K562 (cell line): ENCODE data around the gene CYP2D6. TPM values are rescaled to one million over a fixed set of nuclear protein-coding genes. Genes with fewer than 3 reads are reported as not detected.

Experiments used
- ATAC-seq: fragments of 200-7000 bp; cut with Tn5 transposase; 3 replicates; pipeline ENCODE4 v1.9.1; 2020; ENCODE audit warnings: moderate library complexity
- BruUV-seq: library from RNA; stranded (reverse); fragments of 400-500 nt; replicated peaks from 2 replicates; lab custom pipeline; 2021; lab: Mats Ljungman, UMichigan
- CTCF ChIA-PET: fragments of 300-600 bp; formaldehyde crosslinking; extraction: SDS; loops from one replicate; lab custom pipeline; 2021; ENCODE audit warnings: low intra/inter-chr PET ratio; lab: Yijun Ruan, JAX
- POLR2A ChIA-PET: fragments of 300-600, 350-650 bp; sonication (Branson Sonifier 250); formaldehyde crosslinking; extraction: SDS; loops from one replicate; lab custom pipeline; 2021; ENCODE audit warnings: antibody characterized with exemption, inconsistent platforms; lab: Yijun Ruan, JAX
- DNase-seq, 4 experiments: peaks; one replicate each; pipeline versions ENCODE4 v3.0.0 to v3.0.0-alpha.2; 2011 to 2018; ENCODE audit warnings: low spot score in 3 of 4, mixed read lengths in 3 of 4; ENCODE audit errors: extremely low read depth in 1 of 4
- FAIRE-seq: peaks from 2 replicates; lab custom pipeline; 2011; peaks lifted over from hg19 to GRCh38; lab: Jason Lieb, UNC
- H2AFZ ChIP-seq: 2 replicates; pipeline ENCODE4 v1.6.0; 2011; ENCODE audit warnings: low read depth, low read length, control low read depth, inconsistent platforms
- H3K27ac ChIP-seq: fragments of 200-600 bp; 3 replicates; pipeline ENCODE4 v1.8.0; 2011; ENCODE audit warnings: low read depth, mild to moderate bottlenecking, control low read depth, inconsistent platforms, low read length, moderate library complexity, mixed read lengths; ENCODE audit errors: extremely low read depth
- H3K27me3 ChIP-seq, 2 experiments: fragments of 300-600 bp in 1 of 2; 2 replicates in 1 of 2; 3 replicates in 1 of 2; pipeline versions ENCODE4 v1.6.0 to v1.8.0; 2011; ENCODE audit warnings: inconsistent platforms in 2 of 2, low read length in 2 of 2, mild to moderate bottlenecking in 1 of 2, mixed read lengths in 1 of 2, moderate library complexity in 1 of 2; ENCODE audit not compliant: control insufficient read depth in 2 of 2, insufficient read depth in 2 of 2
- H3K36me3 ChIP-seq: fragments of 300-600 bp; 3 replicates; pipeline ENCODE4 v1.8.0; 2011; ENCODE audit warnings: mild to moderate bottlenecking, low read length, inconsistent platforms; ENCODE audit not compliant: control insufficient read depth, insufficient read depth
- H3K4me1 ChIP-seq, 2 experiments: fragments of 200-600 bp in 1 of 2; replicated peaks in 1 of 2; 2 replicates in 1 of 2; 3 replicates in 1 of 2; pipeline versions ENCODE4 v1.5.1 to v1.8.0; 2011; ENCODE audit warnings: inconsistent platforms in 2 of 2, low read length in 2 of 2, mild to moderate bottlenecking in 1 of 2, mixed read lengths in 1 of 2, moderate library complexity in 1 of 2; ENCODE audit not compliant: control insufficient read depth in 2 of 2, insufficient read depth in 2 of 2
- H3K4me2 ChIP-seq: 2 replicates; pipeline ENCODE4 v1.6.1; 2011; ENCODE audit warnings: low read length, control low read depth, inconsistent platforms, mixed read lengths; ENCODE audit not compliant: insufficient read depth
- H3K4me3 ChIP-seq: fragments of 200-600 bp; sonication (generic), shearing (Covaris generic); 2 replicates; pipeline ENCODE4 v1.5.1; 2016; ENCODE audit warnings: control low read depth, inconsistent platforms
- H3K79me2 ChIP-seq: fragments of 200-600 bp; 3 replicates; pipeline ENCODE4 v1.8.0; 2011; ENCODE audit warnings: low read length, inconsistent platforms; ENCODE audit not compliant: control insufficient read depth, insufficient read depth
- H3K9ac ChIP-seq, 2 experiments: 2 replicates each; pipeline versions ENCODE4 v1.6.0 to v1.6.1; 2011; ENCODE audit warnings: low read depth in 2 of 2, low read length in 2 of 2, control low read depth in 1 of 2, inconsistent platforms in 1 of 2, mild to moderate bottlenecking in 1 of 2, mixed read lengths in 1 of 2; ENCODE audit not compliant: insufficient read depth in 1 of 2
- H3K9me1 ChIP-seq: one replicate; pipeline ENCODE4 v1.6.0; 2011; ENCODE audit warnings: inconsistent platforms, mild to moderate bottlenecking, low read length, moderate library complexity; ENCODE audit not compliant: control insufficient read depth, insufficient read depth
- H3K9me3 ChIP-seq: replicated peaks from 2 replicates; pipeline ENCODE4 v1.5.1; 2011; ENCODE audit warnings: low read depth, low read length, inconsistent platforms; ENCODE audit not compliant: control insufficient read depth, insufficient read depth
- H4K20me1 ChIP-seq: replicated peaks from 2 replicates; pipeline ENCODE4 v1.6.1; 2011; ENCODE audit warnings: low read length, inconsistent platforms, mixed read lengths; ENCODE audit not compliant: control insufficient read depth, insufficient read depth
- ARNT ChIP-seq, 2 experiments: fragments of 450-650 bp; IDR thresholded peaks; 2 replicates each; pipeline ENCODE4 v1.6.1; 2016; ENCODE audit warnings: mild to moderate bottlenecking in 1 of 2
- BDP1 ChIP-seq: IDR thresholded peaks from 3 replicates; pipeline ENCODE4 v1.6.1; 2011; ENCODE audit not compliant: insufficient read length, insufficient read depth
- CBFA2T3 ChIP-seq: fragments of 450-650 bp; IDR thresholded peaks from 2 replicates; pipeline ENCODE4 v1.6.1; 2017
- CBFB ChIP-seq: sonication (generic); formaldehyde crosslinking; IDR thresholded peaks from 2 replicates; pipeline ENCODE4 v1.4.0; 2020; ENCODE audit warnings: mild to moderate bottlenecking, missing genetic modification reagents
- EP400 ChIP-seq: fragments of 450-650 bp; IDR thresholded peaks from 2 replicates; pipeline ENCODE4 v1.6.1; 2017; ENCODE audit warnings: antibody characterized with exemption, mild to moderate bottlenecking, moderate library complexity
- FOXJ2 ChIP-seq: fragments of 200-800 bp; sonication (Bioruptor generic); IDR thresholded peaks from 2 replicates; pipeline ENCODE4 v1.6.1; 2016; ENCODE audit warnings: missing genetic modification characterization, missing compliant biosample characterization
- KLF16 ChIP-seq: IDR thresholded peaks from 2 replicates; pipeline ENCODE4 v1.6.1; 2016; ENCODE audit warnings: antibody characterized with exemption
- LCOR ChIP-seq: sonication (generic); formaldehyde crosslinking; IDR thresholded peaks from 2 replicates; pipeline ENCODE4 v1.8.0; 2022; ENCODE audit warnings: mild to moderate bottlenecking, missing genetic modification reagents
- MCM5 ChIP-seq: fragments of 450-650 bp; IDR thresholded peaks from 2 replicates; pipeline ENCODE4 v1.6.1; 2016; ENCODE audit warnings: low read depth
- POLR2AphosphoS5 ChIP-seq: IDR thresholded peaks from 2 replicates; pipeline ENCODE4 v1.6.1; 2011; ENCODE audit warnings: mild to moderate bottlenecking, low read depth, low read length, moderate library complexity; ENCODE audit not compliant: control insufficient read depth, insufficient read depth
- TBP ChIP-seq: optimal IDR thresholded peaks from 2 replicates; pipeline ENCODE3; 2011; ENCODE audit warnings: low read depth, low read length, improper control_type of control experiment
- XRCC3 ChIP-seq: fragments of 450-650 bp; IDR thresholded peaks from 2 replicates; pipeline ENCODE4 v1.6.1; 2017; ENCODE audit warnings: mild to moderate bottlenecking, moderate library complexity
- YY1 ChIP-seq, 3 experiments: IDR thresholded peaks; 2 replicates each; pipeline ENCODE4 v1.6.1; 2011; ENCODE audit warnings: low read length in 2 of 3, mild to moderate bottlenecking in 2 of 3, moderate library complexity in 2 of 3, borderline replicate concordance in 1 of 3, control low read depth in 1 of 3, low read depth in 1 of 3; ENCODE audit not compliant: insufficient read depth in 3 of 3, insufficient replicate concordance in 2 of 3, control insufficient read depth in 1 of 3, insufficient read length in 1 of 3; ENCODE audit errors: extremely low read depth in 1 of 3
- WGBS: fragments of 100-300 bp; shearing (Covaris generic); methylation state at CpG from one replicate; pipeline ENCODE4 v1.1.6; 2016; ENCODE audit warnings: low coverage, mixed read lengths; ENCODE audit not compliant: insufficient coverage; ENCODE audit errors: missing lambda C conversion rate; 5-methylcytosine and 5-hydroxymethylcytosine counted together
- in situ Hi-C: fragments of 300-500 bp; cut with MboI; formaldehyde crosslinking; loops from 4 replicates; pipeline ENCODE4 v1.15.0; 2018; ENCODE audit warnings: inconsistent platforms, mixed read lengths
- intact Hi-C: fragments of 100-400 bp; cut with micrococcal nuclease; formaldehyde crosslinking; loops from 2 replicates; pipeline ENCODE4 v1.14.2; 2022
- polyA plus RNA-seq, 8 experiments: library from polyadenylated mRNA; depleted of rRNA in 4 of 8; stranded (reverse) in 5 of 8; unstranded in 3 of 8; fragments of >200 nt; fragmentation: Nextera tagmentation in 2 of 8; fragmentation: Illumina TruSeq in 1 of 8; extraction: Ambion mirVana in 2 of 8; extraction: Trizol in 1 of 8; gene quantifications; 2 replicates each; pipeline versions ENCODE4 v1.2.1 to v1.2.3, GENCODE V29; 2011 to 2014; ENCODE audit warnings: inconsistent platforms in 1 of 8, missing spikeins in 1 of 8
- total RNA-seq, 7 experiments: library from RNA; depleted of rRNA in 6 of 7; stranded (reverse); fragments of >200 nt in 6 of 7; fragmentation: Illumina TruSeq in 2 of 7; extraction: Trizol in 2 of 7; gene quantifications; 2 replicates each; pipeline versions ENCODE4 v1.2.1 to v1.2.3, GENCODE V29; 2011 to 2021; ENCODE audit warnings: low replicate concordance in 1 of 7
- TF ChIP-seq, protein P1 (sequence below): sonication (generic); formaldehyde crosslinking; IDR thresholded peaks from 2 replicates; pipeline ENCODE4 v1.8.0; 2022; ENCODE audit warnings: missing genetic modification reagents, mild to moderate bottlenecking, moderate library complexity, borderline replicate concordance
- TF ChIP-seq, protein P2 (sequence below): IDR thresholded peaks from 3 replicates; pipeline ENCODE4 v1.6.1; 2011; ENCODE audit warnings: borderline replicate concordance, mild to moderate bottlenecking; ENCODE audit not compliant: insufficient read length, insufficient read depth
- TF ChIP-seq, protein P3 (sequence below): fragments of 450-650 bp; IDR thresholded peaks from 2 replicates; pipeline ENCODE4 v1.6.1; 2016; ENCODE audit warnings: antibody characterized with exemption
- TF ChIP-seq, protein P4 (sequence below): sonication (generic); formaldehyde crosslinking; IDR thresholded peaks from 2 replicates; pipeline ENCODE4 v1.8.0; 2022; ENCODE audit warnings: mild to moderate bottlenecking, missing genetic modification reagents

Gene CYP2D6
- total and polyA plus RNA-seq, 9 of the 15 experiments (the other 6 are each of a cell fraction or from before 2014, with no cell fraction given) = 0.04 to 0.20 (median 0.09) TPM; not detected in 5

DNA sequence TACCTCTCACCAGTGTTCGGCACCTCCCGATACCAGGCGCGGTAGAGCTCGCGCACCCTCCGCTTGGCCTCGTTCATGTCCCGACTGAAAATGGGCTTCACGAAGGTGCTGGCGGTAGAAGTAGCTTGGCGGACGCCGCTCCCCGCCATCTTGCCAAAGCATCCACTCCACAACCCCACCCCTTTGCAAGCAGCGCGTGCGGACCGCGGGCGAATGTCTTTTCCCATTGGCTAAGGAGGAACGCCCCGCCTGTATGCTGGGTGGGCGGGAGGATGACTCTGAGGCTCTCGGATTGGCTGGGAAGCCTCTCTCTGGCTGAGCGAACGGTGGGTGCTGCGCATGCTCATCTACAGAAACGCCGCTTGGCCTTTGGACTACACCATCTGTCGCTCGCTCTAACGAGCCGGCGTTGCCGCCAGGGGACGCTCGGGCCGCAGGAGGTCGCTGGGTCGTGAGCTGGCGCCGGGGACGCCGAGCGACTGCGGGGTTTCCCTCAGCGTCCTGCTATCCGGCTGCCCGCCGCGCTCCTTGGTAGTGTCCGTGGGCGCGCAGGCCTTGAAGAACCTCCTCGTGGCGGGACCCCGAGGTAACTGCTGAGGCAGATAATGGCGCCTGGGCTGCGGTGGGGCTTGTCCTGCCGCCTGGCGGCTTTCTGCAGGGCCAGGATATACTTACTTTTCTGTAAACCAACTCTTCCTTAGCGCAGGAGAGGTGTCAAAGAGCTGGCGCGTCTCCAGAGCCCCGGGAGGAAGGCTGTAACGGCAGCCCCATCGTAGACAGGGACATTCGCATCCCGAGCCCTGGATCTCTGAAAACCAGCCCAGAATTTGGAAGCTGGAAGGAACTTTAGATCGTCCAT, 39.8 kb downstream of the CYP2D6 start, which contains the start of gene NDUFA6:
NDUFA6 (minus strand) TSS at position 177 of the 859 bp plus-strand sequence; CDS start at position 149, 28 bp downstream.
- Histone ChIP-seq H3K9me3 (peaks cover 8% of the 10 kb centered on the region; the same call in 1 of the 2 replicates), H3K4me1 (peaks cover 4 to 8% of the 10 kb centered on the region in 2 experiments; a peak in 3 of 5 replicates), H3K27me3 (no peaks in the 10 kb centered on the region), H2AFZ (peak within 1 kb of the TSS; percentile 92), H4K20me1 (no peaks in the 10 kb centered on the region), H3K36me3 (peaks cover 25% of the 10 kb centered on the region), H3K4me2 (peak within 1 kb of the TSS; percentile 92), H3K9me1 (no peaks in the 10 kb centered on the region), H3K79me2 (peaks cover 38% of the 10 kb centered on the region), H3K4me3 (peak within 1 kb of the TSS; percentile 96), H3K9ac (peak within 1 kb of the TSS; percentile 99 to 100), H3K27ac (peak within 1 kb of the TSS; percentile 100)
- BruUV-seq = TSS peak; percentile 63
- in situ Hi-C loops (no loop called here), intact Hi-C loops (loop anchor here (2.0 kb wide), 1 partner anchor 78 kb away; no protein-coding TSS in a partner anchor)
- ChIA-PET CTCF (no interaction called here), POLR2A (interaction anchor here (0.5 to 2.9 kb wide), 10 partner anchors 9 to 353 kb away, joined by 3 to 43 read pairs (median 4); partner anchors contain the start of genes NAGA and SMDT1)
- ATAC-seq (peak; percentile 97), FAIRE-seq (peak; percentile 99), DNase-seq (peak; percentile 93 to 97 (median 95))
- WGBS = under 1% methylated on average over 49 of the region's 71 CpGs
- TF ChIP-seq, protein P1, sequence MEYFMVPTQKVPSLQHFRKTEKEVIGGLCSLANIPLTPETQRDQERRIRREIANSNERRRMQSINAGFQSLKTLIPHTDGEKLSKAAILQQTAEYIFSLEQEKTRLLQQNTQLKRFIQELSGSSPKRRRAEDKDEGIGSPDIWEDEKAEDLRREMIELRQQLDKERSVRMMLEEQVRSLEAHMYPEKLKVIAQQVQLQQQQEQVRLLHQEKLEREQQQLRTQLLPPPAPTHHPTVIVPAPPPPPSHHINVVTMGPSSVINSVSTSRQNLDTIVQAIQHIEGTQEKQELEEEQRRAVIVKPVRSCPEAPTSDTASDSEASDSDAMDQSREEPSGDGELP (CRISPR knock-in tag) = peak; percentile 93
- TF ChIP-seq ARNT (IDR thresholded peaks at IDR 0.05) (no peak), XRCC3 (no peak), CBFA2T3 (no peak), BDP1 (no peak), EP400 (peak; percentile 81), YY1 (IDR thresholded peaks at IDR 0.05; ENCODE audit: borderline replicate concordance in 1 of 3, control insufficient read depth in 1 of 3, extremely low read depth in 1 of 3, insufficient read depth in 3 of 3, insufficient read length in 1 of 3, insufficient replicate concordance in 2 of 3, low read depth in 1 of 3, low read length in 2 of 3) (peak; percentile 76 to 93 (median 89)), LCOR (CRISPR knock-in tag) (peak; percentile 79), TBP (peak; percentile 90), FOXJ2 (tag) (no peak), CBFB (no peak), POLR2AphosphoS5 (peak; percentile 73), KLF16 (peak; percentile 10; the same call in 1 of the 2 replicates), MCM5 (no peak)
- TF ChIP-seq, protein P2, sequence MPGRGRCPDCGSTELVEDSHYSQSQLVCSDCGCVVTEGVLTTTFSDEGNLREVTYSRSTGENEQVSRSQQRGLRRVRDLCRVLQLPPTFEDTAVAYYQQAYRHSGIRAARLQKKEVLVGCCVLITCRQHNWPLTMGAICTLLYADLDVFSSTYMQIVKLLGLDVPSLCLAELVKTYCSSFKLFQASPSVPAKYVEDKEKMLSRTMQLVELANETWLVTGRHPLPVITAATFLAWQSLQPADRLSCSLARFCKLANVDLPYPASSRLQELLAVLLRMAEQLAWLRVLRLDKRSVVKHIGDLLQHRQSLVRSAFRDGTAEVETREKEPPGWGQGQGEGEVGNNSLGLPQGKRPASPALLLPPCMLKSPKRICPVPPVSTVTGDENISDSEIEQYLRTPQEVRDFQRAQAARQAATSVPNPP = no peak
- TF ChIP-seq, protein P3, sequence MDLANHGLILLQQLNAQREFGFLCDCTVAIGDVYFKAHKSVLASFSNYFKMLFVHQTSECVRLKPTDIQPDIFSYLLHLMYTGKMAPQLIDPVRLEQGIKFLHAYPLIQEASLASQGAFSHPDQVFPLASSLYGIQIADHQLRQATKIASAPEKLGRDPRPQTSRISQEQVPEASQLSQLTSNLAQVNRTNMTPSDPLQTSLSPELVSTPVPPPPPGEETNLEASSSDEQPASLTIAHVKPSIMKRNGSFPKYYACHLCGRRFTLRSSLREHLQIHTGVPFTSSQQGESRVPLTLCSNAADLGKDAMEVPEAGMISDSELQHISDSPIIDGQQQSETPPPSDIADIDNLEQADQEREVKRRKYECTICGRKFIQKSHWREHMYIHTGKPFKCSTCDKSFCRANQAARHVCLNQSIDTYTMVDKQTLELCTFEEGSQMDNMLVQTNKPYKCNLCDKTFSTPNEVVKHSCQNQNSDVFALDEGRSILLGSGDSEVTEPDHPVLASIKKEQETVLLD = peak; percentile 93
- TF ChIP-seq, protein P4, sequence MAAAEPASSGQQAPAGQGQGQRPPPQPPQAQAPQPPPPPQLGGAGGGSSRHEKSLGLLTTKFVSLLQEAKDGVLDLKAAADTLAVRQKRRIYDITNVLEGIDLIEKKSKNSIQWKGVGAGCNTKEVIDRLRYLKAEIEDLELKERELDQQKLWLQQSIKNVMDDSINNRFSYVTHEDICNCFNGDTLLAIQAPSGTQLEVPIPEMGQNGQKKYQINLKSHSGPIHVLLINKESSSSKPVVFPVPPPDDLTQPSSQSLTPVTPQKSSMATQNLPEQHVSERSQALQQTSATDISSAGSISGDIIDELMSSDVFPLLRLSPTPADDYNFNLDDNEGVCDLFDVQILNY = 0 out of 2 replicates have a peak, but pooled peaks have one; percentile 62
